ENCODE measurements around the gene ARHGDIG.
"Not testable (repeated sequence)": the region's sequence is repeated elsewhere in the genome, so short reads cannot be mapped to it uniquely, and the experiment has no call there.

The ARHGDIG gene

DNA sequence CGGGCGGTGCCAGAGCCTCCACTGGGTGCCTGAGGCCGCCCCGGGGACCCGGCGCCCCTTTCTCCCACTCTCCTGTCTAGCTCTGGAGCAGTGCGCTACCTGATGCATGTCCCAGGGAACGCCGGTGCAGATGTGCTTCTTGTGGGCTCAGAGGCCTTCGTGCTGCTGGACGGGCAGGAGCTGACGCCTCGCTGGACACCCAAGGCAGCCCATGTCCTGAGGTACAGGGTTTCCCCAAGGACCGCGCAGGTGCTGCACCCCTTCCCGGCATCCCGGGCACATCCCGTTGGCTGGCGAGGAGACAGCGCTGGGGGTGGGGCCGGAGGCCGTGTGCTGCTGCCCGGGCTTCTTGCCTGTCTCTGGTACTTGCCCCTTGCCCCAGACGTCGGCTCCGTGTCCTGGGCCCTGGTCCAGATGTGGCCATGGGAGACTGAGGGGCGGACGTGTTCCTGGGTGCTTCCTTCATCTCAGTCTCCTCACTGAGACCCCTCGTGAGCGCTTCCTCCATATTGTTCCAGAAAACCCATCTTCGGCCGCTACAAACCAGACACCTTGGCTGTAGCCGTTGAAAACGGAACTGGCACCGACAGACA lies 17.1 kb upstream of the ARHGDIG start:
- in situ Hi-C loops (cut with MboI; ENCODE audit: low sequenced_read_pairs) = no loop called here

GRCh38 chr16:263944-264343 lies 16.4 kb upstream of the ARHGDIG start:
- in situ Hi-C loops (cut with MboI; ENCODE audit: low sequenced_read_pairs) = no loop called here

DNA sequence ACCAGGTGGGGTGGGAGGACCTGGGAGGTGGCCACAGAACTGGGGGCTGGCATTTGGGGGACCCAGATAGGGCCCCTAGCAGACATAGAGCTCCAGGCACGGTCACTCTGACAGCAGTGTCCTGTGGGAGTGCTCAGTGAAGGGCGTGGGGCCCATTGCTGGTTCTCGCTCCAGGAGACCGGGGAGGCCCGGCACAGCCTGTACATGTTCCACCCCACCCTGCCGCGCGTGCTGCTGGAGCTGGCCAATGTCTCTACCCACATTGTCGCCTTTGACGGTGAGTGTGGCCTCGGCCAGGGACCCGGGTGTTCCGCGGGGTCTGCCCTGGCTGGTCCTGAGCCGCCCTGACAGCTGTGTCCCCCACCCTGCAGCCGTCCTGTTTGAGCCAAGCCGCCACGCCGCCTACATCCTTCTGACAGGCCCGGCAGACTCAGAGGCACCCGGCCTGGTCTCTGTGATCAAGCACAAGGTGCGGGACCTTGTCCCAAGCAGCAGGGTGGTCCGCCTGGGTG lies 15.9 kb upstream of the ARHGDIG start:
- in situ Hi-C loops (cut with MboI; ENCODE audit: low sequenced_read_pairs) = no loop called here

- in situ Hi-C loops (cut with MboI; ENCODE audit: low sequenced_read_pairs) = no loop called here
Observed at GRCh38 chr16:265002-265529, 15.3 kb upstream of the ARHGDIG start.

DNA sequence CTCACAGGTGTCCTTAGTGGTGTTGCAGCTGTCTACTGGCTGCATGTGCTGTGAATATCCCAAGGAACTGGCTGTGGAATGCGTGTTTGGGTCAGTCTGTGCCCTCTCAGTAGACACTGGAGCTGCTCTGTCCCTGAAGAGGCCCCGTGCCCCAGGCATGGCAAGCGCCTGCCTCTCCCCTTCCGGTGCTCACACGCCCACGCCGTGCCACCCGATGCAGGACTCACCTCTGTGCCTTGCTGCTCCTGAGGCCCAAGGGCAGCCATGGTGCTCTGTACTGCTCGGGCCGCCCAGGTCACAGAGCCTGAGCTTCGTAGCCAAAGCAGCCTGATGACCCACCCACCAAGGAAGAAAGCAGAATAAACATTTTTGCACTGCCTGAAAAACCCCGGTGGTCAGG lies 14.7 kb upstream of the ARHGDIG start:
- in situ Hi-C loops (cut with MboI; ENCODE audit: low sequenced_read_pairs) = no loop called here

- in situ Hi-C loops (cut with MboI; ENCODE audit: low sequenced_read_pairs) = no loop called here
Observed at GRCh38 chr16:266258-267164, 13.9 kb upstream of the ARHGDIG start.

- in situ Hi-C loops (cut with MboI; ENCODE audit: low sequenced_read_pairs) = not testable (repeated sequence)
Observed at GRCh38 chr16:267562-267961, 12.8 kb upstream of the ARHGDIG start.

DNA sequence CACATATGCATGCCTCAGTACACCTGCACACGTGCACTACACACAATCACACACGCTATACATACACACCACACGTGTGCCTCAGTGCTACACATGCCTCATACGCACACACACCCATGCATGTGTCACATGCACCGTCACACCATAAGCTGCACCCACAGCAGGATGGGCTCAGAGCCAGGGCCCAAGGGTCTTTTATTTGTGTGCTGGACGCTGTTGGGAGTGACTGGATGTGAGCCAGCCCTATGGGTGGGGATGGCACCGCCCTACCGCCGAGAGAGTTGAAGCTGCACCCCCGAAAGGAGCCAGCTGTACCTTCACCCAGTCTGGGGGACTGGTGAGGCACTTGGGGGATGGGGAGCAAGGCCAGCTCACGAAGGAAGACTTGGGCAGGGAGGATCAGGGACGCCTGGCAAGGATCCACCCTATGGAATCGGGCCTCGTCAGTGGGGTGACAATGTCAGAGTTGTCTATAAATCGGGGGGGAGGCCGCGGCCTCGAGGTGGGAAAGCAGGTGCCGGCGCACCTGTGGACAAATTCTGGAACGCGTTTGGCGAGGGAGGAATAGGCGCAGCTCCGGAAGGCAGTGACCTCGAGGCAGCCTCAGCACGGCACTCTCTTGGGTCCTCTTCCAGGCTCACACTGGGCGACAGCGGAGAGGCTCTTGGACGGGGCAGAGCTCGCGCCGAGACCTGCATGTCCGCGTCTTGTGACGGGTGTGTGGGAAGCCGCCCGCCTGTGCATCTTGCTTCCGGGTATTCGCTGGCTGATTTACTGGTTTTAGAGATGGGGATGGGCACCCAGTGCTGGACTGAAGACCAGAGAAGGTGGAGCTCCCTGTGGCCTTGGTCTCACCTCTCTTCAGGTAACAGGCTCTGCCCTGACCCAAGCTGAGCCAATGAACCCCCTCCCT lies 12.0 kb upstream of the ARHGDIG start:
- in situ Hi-C loops (cut with MboI; ENCODE audit: low sequenced_read_pairs) = no loop called here

DNA sequence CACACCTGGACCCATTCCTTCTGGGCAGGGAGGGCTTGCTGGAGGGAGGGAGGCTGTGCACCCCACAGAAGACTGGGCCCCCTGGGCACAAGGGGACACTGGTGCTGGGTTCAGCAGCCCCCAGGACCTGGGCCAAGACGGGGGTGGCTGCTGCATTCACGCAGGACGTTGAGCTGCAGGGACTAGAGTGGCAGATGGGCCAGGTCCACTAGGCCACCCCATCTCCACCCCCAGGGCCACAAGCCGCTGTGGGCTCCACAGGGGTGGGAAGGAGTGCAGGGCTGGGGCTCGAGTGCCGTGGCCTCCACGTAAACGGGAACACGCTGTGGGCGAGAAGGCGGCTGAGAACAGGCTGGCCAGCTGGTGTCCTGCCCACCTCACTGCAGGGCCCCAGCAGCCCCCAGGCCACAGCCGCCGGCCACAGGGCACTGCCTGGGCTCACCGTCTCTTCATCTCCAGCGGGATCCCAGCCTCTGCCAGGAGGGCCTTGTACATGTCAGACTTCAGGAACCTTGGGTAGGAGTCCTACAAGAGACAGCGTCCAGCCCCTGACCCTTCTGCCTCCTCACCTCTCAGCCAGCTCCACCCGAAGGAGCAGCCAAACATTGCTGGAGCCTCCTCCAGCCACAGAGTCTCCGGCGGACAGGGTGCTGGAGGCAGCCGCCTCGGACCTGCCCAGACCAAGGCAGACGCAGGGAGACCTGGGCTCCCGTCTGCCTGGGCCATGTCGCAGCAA lies 11.2 kb upstream of the ARHGDIG start:
- in situ Hi-C loops (cut with MboI; ENCODE audit: low sequenced_read_pairs) = no loop called here

GRCh38 chr16:270381-271255 lies 9.8 kb upstream of the ARHGDIG start:
- in situ Hi-C loops (cut with MboI; ENCODE audit: low sequenced_read_pairs) = no loop called here

DNA sequence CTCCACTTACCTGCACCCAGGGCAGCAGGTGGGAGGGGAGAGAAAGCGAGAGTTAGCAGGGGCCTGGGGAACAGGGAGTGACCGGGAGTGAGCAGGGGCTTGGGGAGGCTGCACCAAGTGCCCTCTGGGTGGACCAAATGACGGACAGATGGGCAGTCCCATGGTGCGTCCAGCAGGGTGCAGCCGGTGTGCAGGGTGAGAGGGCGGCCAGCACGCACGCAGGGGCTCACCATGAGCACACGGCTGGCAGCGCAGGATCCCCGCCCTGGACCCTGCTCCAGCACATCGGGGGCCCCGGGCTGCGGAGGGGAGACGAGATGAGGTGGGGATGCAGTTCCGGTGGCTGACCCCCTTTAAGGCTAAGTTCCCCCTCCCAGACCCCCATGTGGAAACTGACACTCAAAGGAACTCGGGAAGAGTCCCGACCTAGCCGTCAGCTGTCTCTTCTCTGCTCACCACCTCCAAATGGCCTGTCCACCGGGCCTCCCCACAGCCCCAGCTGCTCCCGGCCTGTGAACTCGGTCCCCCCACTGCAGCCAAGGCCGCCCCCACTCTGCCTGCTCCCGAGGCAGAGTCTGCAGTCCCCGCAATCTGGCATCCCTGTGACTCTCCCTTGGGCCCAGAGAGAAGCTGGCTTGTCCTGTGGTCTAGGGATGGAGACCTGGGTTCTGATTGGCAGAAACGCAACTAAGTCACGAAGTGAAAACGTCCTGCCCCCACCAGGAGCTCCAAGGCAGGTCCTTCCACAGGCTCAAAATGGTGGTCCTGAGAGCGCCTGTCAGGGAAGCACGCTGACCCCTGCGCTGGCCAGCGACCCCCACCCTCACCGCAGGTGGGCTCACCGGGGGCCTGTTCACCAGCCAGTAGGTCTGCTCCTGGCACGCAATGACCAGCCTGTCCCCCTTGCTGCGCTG lies 7.5 kb upstream of the ARHGDIG start:
- in situ Hi-C loops (cut with MboI; ENCODE audit: low sequenced_read_pairs) = no loop called here

DNA sequence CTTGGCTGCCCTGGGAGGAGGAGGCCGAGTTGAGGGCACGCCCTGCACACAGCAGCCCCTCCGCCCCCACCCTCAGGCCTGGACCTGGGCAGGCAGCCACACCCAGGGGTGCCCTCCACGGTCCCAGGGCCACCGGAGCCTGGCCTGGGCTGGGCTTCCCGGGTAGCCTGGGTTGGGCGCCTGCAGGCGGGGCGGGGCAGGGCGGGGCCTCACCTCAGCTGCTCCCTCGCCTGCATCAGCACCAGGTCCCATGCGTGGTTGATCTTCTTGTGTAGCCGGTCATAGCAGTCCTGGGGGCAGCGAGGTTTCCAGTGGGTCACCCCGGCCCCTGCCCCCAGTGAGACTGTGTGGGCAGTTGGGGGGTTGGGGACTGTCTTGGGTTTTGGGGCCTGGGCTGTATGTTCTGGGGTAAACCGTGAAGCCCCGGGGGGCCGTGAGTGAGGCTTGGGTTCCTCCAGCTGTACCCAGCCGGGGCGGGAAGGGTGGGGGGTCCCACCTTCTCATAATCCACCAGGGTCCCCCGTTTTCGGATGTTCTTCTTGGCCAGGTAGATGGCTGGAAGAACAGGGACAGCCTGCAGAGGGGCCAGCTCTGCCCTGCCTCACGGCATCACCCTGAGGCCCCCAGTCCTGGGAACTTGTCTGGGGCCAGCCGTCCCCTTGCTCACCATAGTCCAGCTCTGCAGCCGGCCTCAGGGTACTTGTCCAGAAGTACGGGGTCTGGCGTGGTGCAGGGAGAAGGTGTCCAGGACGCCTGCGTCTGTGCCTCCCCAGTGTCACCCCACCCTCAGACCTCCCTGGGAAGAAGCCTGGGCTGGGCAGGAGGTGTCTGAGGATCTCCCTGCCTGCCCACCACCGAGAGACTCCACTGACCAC lies 6.6 kb upstream of the ARHGDIG start:
- in situ Hi-C loops (cut with MboI; ENCODE audit: low sequenced_read_pairs) = no loop called here

DNA sequence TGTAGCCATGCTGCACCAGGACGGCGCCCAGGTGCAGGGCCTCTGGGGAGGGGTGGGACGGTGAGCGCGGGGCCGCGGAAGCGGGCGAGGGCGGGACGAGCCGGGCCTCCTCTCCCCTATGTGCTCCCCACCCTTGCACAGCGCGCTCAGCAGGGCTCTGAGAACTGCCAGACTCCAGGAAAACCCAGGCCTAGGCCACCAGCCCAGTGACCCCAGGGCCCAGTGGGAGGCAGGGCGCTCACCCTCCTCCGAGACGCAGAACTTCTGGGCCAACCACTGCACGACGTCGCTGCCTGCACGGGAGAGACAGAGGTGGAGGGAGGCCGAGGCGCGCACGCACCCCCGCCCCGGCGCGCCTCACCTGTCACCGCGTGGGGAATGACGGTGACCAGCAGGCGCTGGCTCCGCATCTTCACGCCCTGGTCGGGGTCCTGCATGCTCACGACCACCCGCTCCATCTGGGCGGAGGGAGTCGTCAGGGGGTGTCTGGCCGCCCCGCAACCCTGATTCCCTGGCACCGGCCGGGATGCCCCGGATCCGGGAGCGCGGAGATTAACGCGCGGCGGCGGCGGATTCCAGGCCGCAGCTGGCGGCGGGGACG lies 5.2 kb upstream of the ARHGDIG start:
- in situ Hi-C loops (cut with MboI; ENCODE audit: low sequenced_read_pairs) = no loop called here

- in situ Hi-C loops (cut with MboI; ENCODE audit: low sequenced_read_pairs) = no loop called here
Observed at GRCh38 chr16:275786-276232, 4.6 kb upstream of the ARHGDIG start, which contains the start of gene RGS11. RGS11 (minus strand) TSS chr16:275944; CDS start chr16:275911, 33 bp downstream.

GRCh38 chr16:276426-277077 lies 3.8 kb upstream of the ARHGDIG start:
- in situ Hi-C loops (cut with MboI; ENCODE audit: low sequenced_read_pairs) = no loop called here

GRCh38 chr16:278863-279366 lies 1.5 kb upstream of the ARHGDIG start:
- in situ Hi-C loops (cut with MboI; ENCODE audit: low sequenced_read_pairs) = no loop called here

Measured in HL-60/S4 treated with retinoic acid at 250 ng/mL for 4 days and 3 days (cell line).